K562 (cell line): ENCODE data around the gene SCARF2. TPM values are rescaled to one million over a fixed set of nuclear protein-coding genes. Genes with fewer than 3 reads are reported as not detected.

ENCODE experiments used
- CEBPB ChIP-seq: fragments of 450-650 bp; IDR thresholded peaks from 2 replicates; pipeline ENCODE4 v1.6.1; 2016; ENCODE audit warnings: missing genetic modification characterization, missing compliant biosample characterization
- CHD1 ChIP-seq: fragments of 200-600 bp; sonication (generic); IDR thresholded peaks from one replicate; pipeline ENCODE4 v1.6.1; 2012; ENCODE audit warnings: mild to moderate bottlenecking, moderate library complexity, low read length, inconsistent platforms
- CSDE1 ChIP-seq, 2 experiments: fragments of 450-650 bp; IDR thresholded peaks; 2 replicates each; pipeline ENCODE4 v1.6.1; 2016; ENCODE audit warnings: mild to moderate bottlenecking in 1 of 2
- E2F6 ChIP-seq, 2 experiments: IDR thresholded peaks; 2 replicates each; pipeline ENCODE4 v1.6.1; 2011; ENCODE audit warnings: borderline replicate concordance in 1 of 2, control low read depth in 1 of 2, low read depth in 1 of 2, low read length in 1 of 2, mild to moderate bottlenecking in 1 of 2, mixed read lengths in 1 of 2, moderate library complexity in 1 of 2; ENCODE audit not compliant: insufficient read depth in 1 of 2, insufficient read length in 1 of 2, poor library complexity in 1 of 2, severe bottlenecking in 1 of 2; ENCODE audit errors: extremely low read depth in 1 of 2
- ETV1 ChIP-seq: fragments of 450-650 bp; conservative IDR thresholded peaks from 2 replicates; pipeline ENCODE4 v1.6.1; 2016; ENCODE audit warnings: missing genetic modification characterization, control low read depth, low read depth, missing compliant biosample characterization
- FOS ChIP-seq: IDR thresholded peaks from 3 replicates; pipeline ENCODE4 v1.6.1; 2011; ENCODE audit not compliant: insufficient read length; ENCODE audit errors: extremely low read depth
- FOXJ3 ChIP-seq: sonication (generic); formaldehyde crosslinking; IDR thresholded peaks from 2 replicates; pipeline ENCODE4 v1.4.0; 2020; ENCODE audit warnings: mild to moderate bottlenecking, missing genetic modification reagents
- FOXM1 ChIP-seq, 2 experiments: fragments of 450-650 bp in 1 of 2; sonication (generic) in 1 of 2; formaldehyde crosslinking in 1 of 2; IDR thresholded peaks; 2 replicates each; pipeline versions ENCODE4 v1.6.1 to v1.9.0; 2017 to 2022; ENCODE audit warnings: low read depth in 2 of 2, mild to moderate bottlenecking in 2 of 2, missing genetic modification reagents in 1 of 2, moderate library complexity in 1 of 2
- LEF1 ChIP-seq: fragments of 450-650 bp; IDR thresholded peaks from 2 replicates; pipeline ENCODE4 v1.6.1; 2016; ENCODE audit warnings: mild to moderate bottlenecking
- NR2C1 ChIP-seq, 2 experiments: fragments of 450-650 bp; IDR thresholded peaks; 2 replicates each; pipeline ENCODE4 v1.6.1; 2017; ENCODE audit warnings: mild to moderate bottlenecking in 2 of 2, antibody characterized with exemption in 1 of 2, inconsistent platforms in 1 of 2, missing compliant biosample characterization in 1 of 2, missing genetic modification characterization in 1 of 2
- NRF1 ChIP-seq, 2 experiments: fragments of 450-650 bp; IDR thresholded peaks in 1 of 2; conservative IDR thresholded peaks in 1 of 2; 2 replicates each; pipeline ENCODE4 v1.6.1; 2014; ENCODE audit warnings: mild to moderate bottlenecking in 2 of 2
- OTX1 ChIP-seq: fragments of 450-650 bp; formaldehyde crosslinking; IDR thresholded peaks from 2 replicates; pipeline ENCODE4 v1.4.0; 2022; ENCODE audit warnings: mild to moderate bottlenecking
- RFX5 ChIP-seq: IDR thresholded peaks from 2 replicates; pipeline ENCODE4 v1.6.1; 2011; ENCODE audit warnings: low read depth, mild to moderate bottlenecking, improper control_type of control experiment, low read length
- THRA ChIP-seq: fragments of 450-650 bp; IDR thresholded peaks from 2 replicates; pipeline ENCODE4 v1.6.1; 2017; ENCODE audit warnings: mild to moderate bottlenecking, moderate library complexity
- WHSC1 ChIP-seq: IDR thresholded peaks from one replicate; pipeline ENCODE4 v1.6.1; 2012; ENCODE audit warnings: low read length, control low read depth, inconsistent platforms
- ZBTB26 ChIP-seq: fragments of 450-650 bp; formaldehyde crosslinking; IDR thresholded peaks from 2 replicates; pipeline ENCODE4 v1.4.0; 2022; ENCODE audit warnings: missing genetic modification characterization
- ZNF3 ChIP-seq: fragments of 250-450 bp; sonication (Bioruptor Pico); IDR thresholded peaks from 2 replicates; pipeline ENCODE4 v1.5.0; 2021; ENCODE audit warnings: mild to moderate bottlenecking, moderate library complexity
- ZNF444 ChIP-seq: fragments of 250-450 bp; sonication (Bioruptor Pico); IDR thresholded peaks from 2 replicates; pipeline ENCODE4 v1.4.0; 2020; ENCODE audit warnings: mild to moderate bottlenecking, moderate library complexity
- ZNF445 ChIP-seq: fragments of 250-450 bp; sonication (Bioruptor Pico); IDR thresholded peaks from 2 replicates; pipeline ENCODE4 v1.4.0; 2020; ENCODE audit warnings: low read depth, mild to moderate bottlenecking, moderate library complexity
- ZNF75A ChIP-seq: fragments of 450-650 bp; formaldehyde crosslinking; IDR thresholded peaks from 2 replicates; pipeline ENCODE4 v1.4.0; 2020; ENCODE audit warnings: mild to moderate bottlenecking
- polyA plus RNA-seq, 8 experiments: library from polyadenylated mRNA; depleted of rRNA in 4 of 8; stranded (reverse) in 5 of 8; unstranded in 3 of 8; fragments of >200 nt; fragmentation: Nextera tagmentation in 2 of 8; fragmentation: Illumina TruSeq in 1 of 8; extraction: Ambion mirVana in 2 of 8; extraction: Trizol in 1 of 8; gene quantifications; 2 replicates each; pipeline versions ENCODE4 v1.2.1 to v1.2.3, GENCODE V29; 2011 to 2014; ENCODE audit warnings: inconsistent platforms in 1 of 8, missing spikeins in 1 of 8
- total RNA-seq, 7 experiments: library from RNA; depleted of rRNA in 6 of 7; stranded (reverse); fragments of >200 nt in 6 of 7; fragmentation: Illumina TruSeq in 2 of 7; extraction: Trizol in 2 of 7; gene quantifications; 2 replicates each; pipeline versions ENCODE4 v1.2.1 to v1.2.3, GENCODE V29; 2011 to 2021; ENCODE audit warnings: low replicate concordance in 1 of 7
- TF ChIP-seq, protein P1 (sequence below): fragments of 450-650 bp; formaldehyde crosslinking; IDR thresholded peaks from 2 replicates; pipeline ENCODE4 v1.4.0; 2020; ENCODE audit warnings: mild to moderate bottlenecking

The SCARF2 gene
- total and polyA plus RNA-seq, 9 of the 15 experiments (the other 6 are each of a cell fraction or from before 2014, with no cell fraction given), result 0.06 to 0.32 (median 0.21) TPM; not detected in 5

DNA sequence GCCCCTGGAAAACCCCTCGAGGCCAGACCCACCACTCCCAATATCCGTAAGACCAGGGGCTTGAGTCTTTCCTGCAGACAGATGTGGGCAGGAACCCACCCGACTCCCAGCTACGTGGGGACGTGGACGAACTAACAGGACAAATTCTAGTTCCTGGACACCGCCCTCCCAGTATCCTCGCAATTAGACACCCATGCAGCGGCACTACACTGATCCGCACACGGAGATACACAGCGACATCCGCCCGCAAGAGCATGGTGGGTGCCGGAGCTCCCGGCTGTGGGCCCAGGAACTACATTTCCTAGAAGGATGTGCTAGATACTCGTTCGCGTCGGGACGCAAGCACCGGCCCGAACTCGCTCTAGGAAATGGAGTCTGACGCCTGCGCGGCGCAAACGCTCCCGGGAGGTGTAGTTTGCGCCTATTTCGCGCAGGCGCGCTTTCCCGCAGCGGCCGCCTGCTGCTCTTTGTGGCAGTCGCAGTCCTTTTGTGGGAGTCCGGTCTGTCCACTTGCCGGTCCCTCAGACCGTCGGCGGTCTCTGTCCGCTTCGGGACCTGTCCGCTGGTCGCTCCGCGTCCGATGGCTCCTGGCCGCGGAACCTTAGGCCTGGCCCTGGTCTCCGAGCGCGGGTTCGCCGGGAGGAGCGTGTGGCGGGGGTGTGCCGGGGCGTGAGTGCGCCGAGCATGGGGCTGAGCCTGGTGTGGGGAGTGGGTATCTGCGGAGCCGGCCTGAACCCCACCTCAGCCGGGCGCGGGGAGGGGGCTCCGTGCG is 43.7 kb downstream of the SCARF2 start, which contains the start of gene ZNF74 (continued):
- TF ChIP-seq ZBTB26, result peak; percentile 82; the same call in 1 of the 2 replicates
- TF ChIP-seq FOXM1 (IDR thresholded peaks at IDR 0.05; ENCODE audit: low read depth), result no peak
- no peak for TF ChIP-seq FOXM1 (CRISPR knock-in tag; IDR thresholded peaks at IDR 0.05; ENCODE audit: low read depth)
- peak; percentile 79 for TF ChIP-seq CHD1
- no peak for TF ChIP-seq THRA
- TF ChIP-seq FOS, result no peak
- TF ChIP-seq RFX5, result 0 out of 2 replicates have a peak, but pooled peaks have one; percentile 21
- TF ChIP-seq ZNF445, result no peak
- no peak for TF ChIP-seq LEF1
- no peak for TF ChIP-seq NRF1 (conservative IDR thresholded peaks at IDR 0.05 in 1 of 2, IDR thresholded peaks at IDR 0.05 in 1 of 2)
- TF ChIP-seq ETV1 (tag), result peak; percentile 99
- no peak for TF ChIP-seq ZNF3 (CRISPR knock-in tag)
- TF ChIP-seq E2F6 (IDR thresholded peaks at IDR 0.05; ENCODE audit: borderline replicate concordance in 1 of 2, extremely low read depth in 1 of 2, insufficient read depth in 1 of 2, insufficient read length in 1 of 2, low read depth in 1 of 2, low read length in 1 of 2, poor library complexity in 1 of 2, severe bottlenecking in 1 of 2), result peak; percentile 74 to 82
- TF ChIP-seq CEBPB (tag), result no peak
- 0 out of 2 replicates have a peak, but pooled peaks have one; percentile 62 for TF ChIP-seq OTX1 (CRISPR knock-in tag)
- TF ChIP-seq, protein P1, sequence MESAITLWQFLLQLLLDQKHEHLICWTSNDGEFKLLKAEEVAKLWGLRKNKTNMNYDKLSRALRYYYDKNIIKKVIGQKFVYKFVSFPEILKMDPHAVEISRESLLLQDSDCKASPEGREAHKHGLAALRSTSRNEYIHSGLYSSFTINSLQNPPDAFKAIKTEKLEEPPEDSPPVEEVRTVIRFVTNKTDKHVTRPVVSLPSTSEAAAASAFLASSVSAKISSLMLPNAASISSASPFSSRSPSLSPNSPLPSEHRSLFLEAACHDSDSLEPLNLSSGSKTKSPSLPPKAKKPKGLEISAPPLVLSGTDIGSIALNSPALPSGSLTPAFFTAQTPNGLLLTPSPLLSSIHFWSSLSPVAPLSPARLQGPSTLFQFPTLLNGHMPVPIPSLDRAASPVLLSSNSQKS (CRISPR knock-in tag), result no peak
- peak; percentile 28; the same call in 1 of the 2 replicates for TF ChIP-seq ZNF75A (CRISPR knock-in tag)
- no peak for TF ChIP-seq FOXJ3 (CRISPR knock-in tag)
- no peak for TF ChIP-seq NR2C1 (IDR thresholded peaks at IDR 0.05)
- TF ChIP-seq NR2C1 (tag; IDR thresholded peaks at IDR 0.05), result peak; percentile 89
- TF ChIP-seq WHSC1, result peak; percentile 89
- 0 out of 2 replicates have a peak, but pooled peaks have one; percentile 71 for TF ChIP-seq ZNF444
- no peak for TF ChIP-seq CSDE1 (IDR thresholded peaks at IDR 0.05)
